ENCODE results near the gene TUBGCP6.

DNA sequence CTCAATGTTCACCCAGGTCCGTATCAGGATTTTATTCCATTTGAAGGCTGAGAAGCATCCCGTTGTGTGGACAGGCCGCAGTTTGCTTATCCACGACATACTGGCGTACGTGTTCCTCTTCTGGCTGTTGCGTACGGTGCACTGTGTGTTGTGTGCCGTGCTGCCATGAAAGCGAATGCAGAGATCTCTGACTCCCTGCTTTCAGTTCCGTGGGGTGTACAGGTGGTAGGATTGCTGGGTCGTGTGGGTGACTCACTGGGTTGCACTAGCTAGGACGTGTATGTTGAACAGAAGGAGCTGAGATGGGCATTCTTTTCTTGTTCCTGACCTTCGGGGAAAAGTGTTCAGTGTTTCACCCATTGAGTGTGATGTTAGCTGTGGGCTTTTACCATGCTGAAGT lies 33.7 kb downstream of the TUBGCP6 start:
- TF ChIP-seq, protein P1, sequence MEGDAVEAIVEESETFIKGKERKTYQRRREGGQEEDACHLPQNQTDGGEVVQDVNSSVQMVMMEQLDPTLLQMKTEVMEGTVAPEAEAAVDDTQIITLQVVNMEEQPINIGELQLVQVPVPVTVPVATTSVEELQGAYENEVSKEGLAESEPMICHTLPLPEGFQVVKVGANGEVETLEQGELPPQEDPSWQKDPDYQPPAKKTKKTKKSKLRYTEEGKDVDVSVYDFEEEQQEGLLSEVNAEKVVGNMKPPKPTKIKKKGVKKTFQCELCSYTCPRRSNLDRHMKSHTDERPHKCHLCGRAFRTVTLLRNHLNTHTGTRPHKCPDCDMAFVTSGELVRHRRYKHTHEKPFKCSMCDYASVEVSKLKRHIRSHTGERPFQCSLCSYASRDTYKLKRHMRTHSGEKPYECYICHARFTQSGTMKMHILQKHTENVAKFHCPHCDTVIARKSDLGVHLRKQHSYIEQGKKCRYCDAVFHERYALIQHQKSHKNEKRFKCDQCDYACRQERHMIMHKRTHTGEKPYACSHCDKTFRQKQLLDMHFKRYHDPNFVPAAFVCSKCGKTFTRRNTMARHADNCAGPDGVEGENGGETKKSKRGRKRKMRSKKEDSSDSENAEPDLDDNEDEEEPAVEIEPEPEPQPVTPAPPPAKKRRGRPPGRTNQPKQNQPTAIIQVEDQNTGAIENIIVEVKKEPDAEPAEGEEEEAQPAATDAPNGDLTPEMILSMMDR (conservative IDR thresholded peaks at IDR 0.05; ENCODE audit: low read depth, low read length) = no peak
- no peak for TF ChIP-seq EZH2 (IDR thresholded peaks at IDR 0.05; ENCODE audit: borderline replicate concordance, low read depth, low read length, poor library complexity, severe bottlenecking)

Data from A673 (cell line).